Tibial artery (tissue), 4 donors: ENCODE data around the gene IFT81.

ENCODE experiments used
- DNase-seq, 2 donors: peaks; one replicate each; pipeline ENCODE4 v3.0.0-alpha.2; 2019
- H3K27ac ChIP-seq, 2 donors: fragments of 200-600 bp; sonication (generic) in 1 of 2; 1 replicate in 1 of 2; 2 replicates in 1 of 2; pipeline ENCODE4 v1.5.1; 2018 to 2019; ENCODE audit warnings: mild to moderate bottlenecking in 1 of 2
- H3K27me3 ChIP-seq, 2 donors: fragments of 200-600 bp; sonication (generic) in 1 of 2; one replicate each; pipeline versions ENCODE4 v1.5.1 to v1.6.0; 2016 to 2019
- H3K36me3 ChIP-seq, 3 donors: fragments of 200-600 bp; sonication (generic) in 2 of 3; one replicate each; pipeline ENCODE4 v1.5.1; 2016 to 2019; ENCODE audit warnings: mild to moderate bottlenecking in 2 of 3
- H3K4me1 ChIP-seq, 4 donors: fragments of 200-600 bp; sonication (generic) in 2 of 4; 1 replicate in 3 of 4; 2 replicates in 1 of 4; pipeline ENCODE4 v1.5.1; 2016 to 2019
- H3K4me3 ChIP-seq, 2 donors: fragments of 200-600 bp; sonication (generic) in 1 of 2; 1 replicate in 1 of 2; 2 replicates in 1 of 2; pipeline ENCODE4 v1.5.1; 2018 to 2019; ENCODE audit warnings: mild to moderate bottlenecking in 2 of 2
- H3K9me3 ChIP-seq, 3 donors: fragments of 200-600 bp; sonication (generic) in 1 of 3; one replicate each; pipeline ENCODE4 v1.5.1; 2016 to 2019
- CTCF ChIP-seq, 2 experiments: fragments of 200-600 bp in 1 of 2; fragments of 450-650 bp in 1 of 2; IDR thresholded peaks; one replicate each; pipeline ENCODE4 v1.5.1; 2017 to 2019; ENCODE audit warnings: antibody characterized with exemption in 2 of 2, mild to moderate bottlenecking in 1 of 2, moderate library complexity in 1 of 2
- intact Hi-C: fragments of 100-400 bp; cut with DNase I; formaldehyde crosslinking; loops from one replicate; pipeline ENCODE4 v1.15.0; 2023; ENCODE audit warnings: low total_unique reads

The IFT81 gene

GRCh38 chr12:110234331-110234751 lies 110.2 kb downstream of the IFT81 start:
- Histone ChIP-seq H3K36me3 (no peaks in the 10 kb centered on the region), H3K9me3 (no peaks in the 10 kb centered on the region), H3K4me1 (peaks cover 0 to 36% (median 8%) of the 10 kb centered on the region in 4 donors), H3K27me3 (no peaks in the 10 kb centered on the region), H3K27ac (peak overlapping the region; percentile 52 to 58), H3K4me3 (no peak overlapping the region)
- intact Hi-C loops = no loop called here
- DNase-seq = no peak
- TF ChIP-seq CTCF (IDR thresholded peaks at IDR 0.05) = no peak

- Histone ChIP-seq H3K4me3 (no peak overlapping the region), H3K9me3 (no peaks in the 10 kb centered on the region), H3K4me1 (peaks cover 0 to 36% (median 8%) of the 10 kb centered on the region in 4 donors), H3K27me3 (no peaks in the 10 kb centered on the region), H3K36me3 (no peaks in the 10 kb centered on the region), H3K27ac (peak overlapping the region; percentile 52 to 58)
- TF ChIP-seq CTCF (IDR thresholded peaks at IDR 0.05) = no peak
- intact Hi-C loops = no loop called here
- no peak for DNase-seq
Observed at GRCh38 chr12:110234755-110235154, 110.6 kb downstream of the IFT81 start.

GRCh38 chr12:110235383-110235782 lies 111.2 kb downstream of the IFT81 start:
- H3K4me3 ChIP-seq = no peak overlapping the region
- no peaks in the 10 kb centered on the region for H3K36me3 ChIP-seq
- H3K9me3 ChIP-seq = no peaks in the 10 kb centered on the region
- peaks cover 0 to 36% (median 8%) of the 10 kb centered on the region in 4 donors for H3K4me1 ChIP-seq
- intact Hi-C loops = no loop called here
- no peaks in the 10 kb centered on the region for H3K27me3 ChIP-seq
- no peak for DNase-seq
- peak overlapping the region; percentile 52 to 58 for H3K27ac ChIP-seq
- no peak for TF ChIP-seq CTCF (IDR thresholded peaks at IDR 0.05)

GRCh38 chr12:110243227-110243626 lies 119.1 kb downstream of the IFT81 start:
- no peak for DNase-seq
- no peak overlapping the region for H3K4me3 ChIP-seq
- H3K27me3 ChIP-seq = no peaks in the 10 kb centered on the region
- H3K4me1 ChIP-seq = peaks cover 0 to 27% (median 23%) of the 10 kb centered on the region in 4 donors
- intact Hi-C loops = no loop called here
- H3K9me3 ChIP-seq = no peaks in the 10 kb centered on the region
- no peaks in the 10 kb centered on the region for H3K36me3 ChIP-seq
- no peak for TF ChIP-seq CTCF (IDR thresholded peaks at IDR 0.05)
- H3K27ac ChIP-seq = no peak overlapping the region

GRCh38 chr12:110244372-110244771 lies 120.2 kb downstream of the IFT81 start:
- intact Hi-C loops = no loop called here
- H3K9me3 ChIP-seq = no peaks in the 10 kb centered on the region
- peaks cover 0 to 39% (median 31%) of the 10 kb centered on the region in 4 donors for H3K4me1 ChIP-seq
- H3K36me3 ChIP-seq = no peaks in the 10 kb centered on the region
- DNase-seq = no peak
- no peaks in the 10 kb centered on the region for H3K27me3 ChIP-seq
- TF ChIP-seq CTCF (IDR thresholded peaks at IDR 0.05) = no peak
- no peak overlapping the region for H3K4me3 ChIP-seq
- no peak overlapping the region for H3K27ac ChIP-seq

GRCh38 chr12:110244829-110245228 lies 120.7 kb downstream of the IFT81 start:
- TF ChIP-seq CTCF (IDR thresholded peaks at IDR 0.05) = no peak
- no peak for DNase-seq
- H3K9me3 ChIP-seq = no peaks in the 10 kb centered on the region
- H3K4me1 ChIP-seq = peaks cover 0 to 43% (median 35%) of the 10 kb centered on the region in 4 donors
- no peaks in the 10 kb centered on the region for H3K36me3 ChIP-seq
- intact Hi-C loops = no loop called here
- H3K4me3 ChIP-seq = no peak overlapping the region
- no peaks in the 10 kb centered on the region for H3K27me3 ChIP-seq
- peak overlapping the region in 1 of 2 donors; percentile 91 for H3K27ac ChIP-seq
